Measurements from ENCODE around the gene FUT7.

GRCh38 chr9:137079401-137079787, 47.5 kb upstream of the FUT7 start:
- TF ChIP-seq EZH2 (IDR thresholded peaks at IDR 0.05) (no peak), POLR2AphosphoS5 (IDR thresholded peaks at IDR 0.05; ENCODE audit: borderline replicate concordance, low read depth, low read length) (no peak), FOXP2 (optimal IDR thresholded peaks at IDR 0.05; ENCODE audit: control extremely low read depth, extremely low read length, insufficient read depth) (no peak)
